ENCODE results near the gene ITGBL1. TPM values are rescaled to one million over a fixed set of nuclear protein-coding genes. Genes with fewer than 3 reads are reported as not detected.

ITGBL1 gene
- total and polyA plus RNA-seq, 8 donors: 0.24 to 50.0 (median 0.38) TPM

- H3K9me3 ChIP-seq: no peaks in the 10 kb centered on the region
- H3K36me3 ChIP-seq: no peaks in the 10 kb centered on the region
- no peaks in the 10 kb centered on the region for H3K27me3 ChIP-seq
- DNase-seq: no peak
- H3K4me1 ChIP-seq: no peaks in the 10 kb centered on the region
- no peak for TF ChIP-seq CTCF (IDR thresholded peaks at IDR 0.05)
- no peak overlapping the region for H3K4me3 ChIP-seq
- no peak overlapping the region for H3K27ac ChIP-seq
- no peak for ATAC-seq
- intact Hi-C loops (cut with DNase I): no loop called here
Observed at GRCh38 chr13:101554420-101555125, 102.1 kb downstream of the ITGBL1 start.

GRCh38 chr13:101555610-101556009 is 103.1 kb downstream of the ITGBL1 start:
- Histone ChIP-seq H3K4me3 (no peak overlapping the region), H3K4me1 (no peaks in the 10 kb centered on the region), H3K27me3 (no peaks in the 10 kb centered on the region), H3K36me3 (no peaks in the 10 kb centered on the region), H3K27ac (no peak overlapping the region), H3K9me3 (no peaks in the 10 kb centered on the region)
- no peak for ATAC-seq
- intact Hi-C loops (cut with DNase I): no loop called here
- TF ChIP-seq CTCF (IDR thresholded peaks at IDR 0.05): no peak
- DNase-seq: no peak

- Histone ChIP-seq H3K4me3 (no peak overlapping the region), H3K9me3 (no peaks in the 10 kb centered on the region), H3K36me3 (no peaks in the 10 kb centered on the region), H3K27ac (no peak overlapping the region), H3K27me3 (no peaks in the 10 kb centered on the region), H3K4me1 (no peaks in the 10 kb centered on the region)
- intact Hi-C loops (cut with DNase I): no loop called here
- ATAC-seq (no peak), DNase-seq (no peak)
- no peak for TF ChIP-seq CTCF (IDR thresholded peaks at IDR 0.05)
Observed at GRCh38 chr13:101556676-101557123, 104.2 kb downstream of the ITGBL1 start.

DNA sequence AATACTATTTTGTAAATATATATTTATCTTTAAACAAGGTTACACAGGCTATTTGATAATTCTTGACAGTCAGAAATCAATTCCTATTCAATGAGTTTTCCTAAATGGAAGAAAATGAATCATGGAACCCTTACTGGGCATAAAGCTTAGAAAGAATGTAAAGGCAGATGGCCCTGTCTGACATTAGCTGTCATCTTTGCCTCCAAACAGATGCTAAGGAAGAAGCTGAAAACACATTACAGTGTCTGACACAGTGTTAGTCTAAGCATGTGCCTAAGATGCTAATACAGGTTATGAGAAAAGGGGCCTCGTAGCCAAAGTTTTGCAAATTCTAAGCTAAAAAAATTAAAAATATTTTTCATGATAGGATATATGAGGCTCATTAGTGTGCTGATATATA is 112.8 kb downstream of the ITGBL1 start:
- H3K27ac ChIP-seq: no peak overlapping the region
- no peaks in the 10 kb centered on the region for H3K36me3 ChIP-seq
- no peaks in the 10 kb centered on the region for H3K27me3 ChIP-seq
- no peaks in the 10 kb centered on the region for H3K9me3 ChIP-seq
- ATAC-seq (no peak), DNase-seq (no peak)
- TF ChIP-seq CTCF (IDR thresholded peaks at IDR 0.05): no peak
- H3K4me3 ChIP-seq: no peak overlapping the region
- H3K4me1 ChIP-seq: no peaks in the 10 kb centered on the region
- intact Hi-C loops (cut with DNase I): no loop called here

DNA sequence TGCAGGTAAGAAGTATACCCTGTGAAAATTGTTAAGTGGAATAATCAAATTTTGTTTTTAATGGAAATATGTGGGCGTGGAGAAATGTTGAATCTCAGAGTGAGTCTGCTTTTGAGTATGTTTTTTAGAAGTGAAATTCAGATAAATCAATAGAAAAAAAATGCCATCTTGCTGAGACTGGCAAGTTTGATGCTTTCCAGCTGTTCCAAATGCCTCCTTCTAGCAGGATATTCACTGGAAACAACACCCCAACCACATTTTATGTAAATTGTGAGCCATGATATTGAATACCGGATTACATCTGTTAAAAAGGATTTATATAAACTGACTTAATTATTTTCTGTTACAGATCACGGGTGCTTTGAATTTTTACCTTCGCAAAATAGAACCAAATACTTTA is 115.4 kb downstream of the ITGBL1 start:
- TF ChIP-seq CTCF (IDR thresholded peaks at IDR 0.05): no peak
- intact Hi-C loops (cut with DNase I): no loop called here
- no peak for DNase-seq
- no peak overlapping the region for H3K4me3 ChIP-seq
- H3K27ac ChIP-seq: no peak overlapping the region
- H3K36me3 ChIP-seq: no peaks in the 10 kb centered on the region
- ATAC-seq: no peak
- H3K4me1 ChIP-seq: no peaks in the 10 kb centered on the region
- no peaks in the 10 kb centered on the region for H3K9me3 ChIP-seq
- no peaks in the 10 kb centered on the region for H3K27me3 ChIP-seq

All from left lung (tissue), 10 donors.